Measurements from ENCODE around the gene KCNK16.
"Not testable (repeated sequence)": the region's sequence is repeated elsewhere in the genome, so short reads cannot be mapped to it uniquely, and the experiment has no call there.

KCNK16 gene

DNA sequence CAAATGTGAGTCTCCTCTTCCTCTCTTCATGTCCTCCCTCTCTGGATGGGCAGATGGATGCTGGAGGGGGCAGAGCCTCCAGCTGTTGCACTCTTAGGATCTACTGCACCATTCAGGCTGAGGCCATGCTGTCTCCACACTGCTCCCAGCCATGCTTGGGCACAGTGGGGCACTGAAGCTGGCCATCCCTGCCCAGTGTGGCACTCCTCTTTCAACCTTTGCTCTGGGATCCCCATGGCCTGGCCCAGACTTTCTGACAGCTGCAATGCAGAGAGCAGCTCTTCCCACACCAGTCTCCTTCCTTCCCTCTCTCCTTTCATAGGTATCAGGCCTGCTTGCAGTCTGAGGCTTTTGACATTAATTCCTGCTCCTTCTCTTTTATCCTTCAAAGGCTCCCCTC is 17.6 kb downstream of the KCNK16 start:
- no peak for DNase-seq

DNA sequence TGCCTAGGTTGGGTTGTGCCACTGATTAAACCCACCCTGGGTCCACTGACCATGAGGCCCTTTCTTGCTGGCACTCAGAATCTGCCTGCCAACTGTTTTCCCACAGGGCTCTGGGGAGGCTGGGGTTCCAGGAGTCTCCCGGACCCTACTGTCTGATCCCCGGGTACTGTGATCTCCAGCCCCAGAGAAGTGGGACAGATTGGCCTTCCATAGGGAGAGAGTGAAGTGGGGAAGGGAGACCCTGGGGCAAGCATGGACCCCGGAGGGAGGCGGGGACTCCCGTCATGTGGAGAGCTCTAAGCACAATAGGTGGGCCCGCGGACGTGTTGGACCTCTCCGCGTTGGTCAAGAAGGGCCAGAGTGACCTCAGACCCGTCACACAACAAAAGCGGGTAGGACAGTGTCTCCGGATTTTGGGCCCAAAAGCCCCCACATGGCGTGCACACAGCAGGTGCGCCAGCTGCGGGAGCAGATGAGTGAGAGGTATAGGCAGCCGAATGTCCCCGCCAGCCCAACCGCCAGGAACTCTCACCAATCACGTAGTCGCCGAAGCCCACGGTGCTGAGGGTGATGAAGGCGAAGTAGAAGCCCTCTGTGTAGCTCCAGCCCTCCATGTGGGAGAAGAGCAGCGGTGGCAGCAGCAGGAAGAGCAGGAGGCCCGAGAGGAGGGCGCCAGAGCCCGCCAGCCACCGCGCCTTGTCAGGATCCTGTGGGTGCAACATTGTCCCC is 18.9 kb downstream of the KCNK16 start:
- DNase-seq: no peak

DNA sequence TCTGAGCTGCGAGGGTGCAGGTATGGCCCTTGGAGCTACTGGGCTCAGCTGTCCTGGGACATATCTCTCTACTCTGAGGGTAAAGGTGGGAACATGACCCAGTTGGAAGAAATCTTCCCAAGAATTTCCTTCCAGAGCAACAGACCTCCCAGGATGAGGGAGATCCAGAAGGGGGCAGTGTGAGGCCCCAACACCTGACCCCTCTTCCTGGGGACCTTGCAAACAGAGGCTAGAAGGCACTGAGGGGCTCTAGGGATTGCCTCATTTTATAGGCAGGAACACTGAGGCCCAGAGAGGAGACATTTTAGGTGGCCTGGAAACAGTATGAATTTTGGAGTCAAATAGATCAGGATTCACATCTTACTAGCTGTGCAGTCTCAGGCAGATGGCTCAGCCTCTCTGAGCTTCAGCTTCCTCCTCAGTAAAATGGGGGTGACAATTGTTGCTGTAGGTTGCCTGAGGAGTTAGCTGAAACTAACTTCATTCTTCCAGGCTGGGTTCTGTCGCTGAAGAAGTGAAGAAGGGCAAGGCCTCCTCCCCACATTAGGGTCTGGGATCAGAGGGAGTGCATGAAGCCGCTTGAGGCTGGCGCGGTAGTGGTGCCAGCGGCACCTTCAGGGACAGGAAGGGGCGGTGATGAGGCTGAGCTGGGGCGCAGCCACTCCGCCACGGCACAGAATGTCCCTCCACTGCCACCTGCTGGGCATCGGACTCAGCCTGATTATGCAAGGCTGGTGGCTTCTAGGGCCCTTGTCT is 19.7 kb downstream of the KCNK16 start:
- peak; percentile 83 to 86 for DNase-seq

DNA sequence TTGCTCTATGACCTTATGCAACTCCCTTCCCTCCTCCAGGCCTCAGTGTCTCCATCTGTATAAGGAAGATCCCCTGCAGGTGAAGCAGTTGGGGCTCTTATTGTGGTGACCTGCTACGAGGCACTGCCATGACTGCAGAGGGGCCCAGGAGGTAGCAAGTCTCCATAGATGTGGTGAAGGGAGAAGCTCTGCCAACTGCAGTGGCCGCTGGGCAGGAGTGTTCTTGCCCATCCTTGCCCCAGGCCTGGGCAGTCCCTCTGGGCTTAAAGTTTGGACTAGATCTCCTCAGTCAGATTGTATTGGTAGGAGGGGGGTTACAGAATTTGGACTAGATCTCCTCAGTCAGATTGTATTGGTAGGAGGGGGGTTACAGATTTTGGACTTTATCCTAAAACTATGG is 20.5 kb downstream of the KCNK16 start:
- DNase-seq: no peak

DNA sequence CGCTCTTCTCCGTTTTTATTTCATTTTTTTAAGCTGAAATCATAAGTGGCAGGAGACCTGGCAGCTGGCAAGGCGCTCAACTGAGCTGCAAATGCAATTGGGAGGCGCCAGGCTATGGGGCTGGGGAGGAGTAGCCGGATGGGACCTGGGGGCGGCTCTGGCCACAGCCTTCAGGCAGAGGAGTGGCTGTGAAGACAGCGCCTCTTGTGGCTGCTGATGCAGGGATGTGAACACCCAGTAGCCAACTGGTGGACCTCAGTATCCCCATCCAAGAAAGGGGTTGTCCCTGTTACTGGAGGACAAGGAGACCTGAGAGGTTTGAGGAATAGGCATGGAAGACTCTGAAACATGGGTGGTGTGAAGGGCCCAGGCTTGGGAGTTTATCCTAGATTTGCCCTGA is 20.9 kb downstream of the KCNK16 start:
- DNase-seq: no peak

DNA sequence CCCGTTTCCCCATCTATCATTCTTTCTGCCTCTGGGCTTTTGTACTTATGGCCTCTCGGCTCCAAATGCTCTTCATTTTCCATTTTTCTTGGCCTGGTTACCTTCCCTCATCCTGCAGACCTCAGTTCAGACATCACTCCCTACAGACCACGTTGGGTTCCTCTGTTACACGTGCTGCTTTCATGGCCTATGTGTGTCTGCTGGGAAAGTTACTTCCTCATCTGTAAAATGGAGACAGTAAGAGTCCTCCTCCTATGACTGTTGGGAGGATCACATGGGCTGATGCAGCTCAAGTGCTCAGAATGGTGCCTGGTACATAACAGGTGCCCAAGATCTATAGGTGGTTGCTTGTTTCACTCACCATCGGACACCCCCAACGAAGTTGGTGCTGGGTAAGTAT is 21.8 kb downstream of the KCNK16 start:
- DNase-seq: no peak

DNA sequence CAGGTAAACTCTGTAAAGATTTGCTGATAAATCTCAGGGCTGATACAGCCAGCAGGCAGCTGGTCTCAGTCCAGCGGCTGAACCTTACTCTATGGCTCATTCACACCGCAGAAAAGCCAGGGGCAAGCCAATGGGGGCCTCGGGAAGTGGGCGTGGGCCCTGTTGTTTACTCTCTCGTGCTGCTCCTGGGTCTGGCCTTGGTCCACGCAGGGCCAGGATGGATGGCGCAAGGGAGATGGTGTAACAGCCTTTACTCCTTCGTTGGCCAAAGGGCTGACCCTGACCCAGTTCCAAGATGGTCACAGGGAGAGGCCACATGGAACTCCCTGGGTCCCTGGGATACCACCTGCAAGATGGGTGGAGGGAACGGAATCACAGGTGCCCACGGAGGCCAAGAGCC is 24.4 kb downstream of the KCNK16 start:
- no peak for DNase-seq

DNA sequence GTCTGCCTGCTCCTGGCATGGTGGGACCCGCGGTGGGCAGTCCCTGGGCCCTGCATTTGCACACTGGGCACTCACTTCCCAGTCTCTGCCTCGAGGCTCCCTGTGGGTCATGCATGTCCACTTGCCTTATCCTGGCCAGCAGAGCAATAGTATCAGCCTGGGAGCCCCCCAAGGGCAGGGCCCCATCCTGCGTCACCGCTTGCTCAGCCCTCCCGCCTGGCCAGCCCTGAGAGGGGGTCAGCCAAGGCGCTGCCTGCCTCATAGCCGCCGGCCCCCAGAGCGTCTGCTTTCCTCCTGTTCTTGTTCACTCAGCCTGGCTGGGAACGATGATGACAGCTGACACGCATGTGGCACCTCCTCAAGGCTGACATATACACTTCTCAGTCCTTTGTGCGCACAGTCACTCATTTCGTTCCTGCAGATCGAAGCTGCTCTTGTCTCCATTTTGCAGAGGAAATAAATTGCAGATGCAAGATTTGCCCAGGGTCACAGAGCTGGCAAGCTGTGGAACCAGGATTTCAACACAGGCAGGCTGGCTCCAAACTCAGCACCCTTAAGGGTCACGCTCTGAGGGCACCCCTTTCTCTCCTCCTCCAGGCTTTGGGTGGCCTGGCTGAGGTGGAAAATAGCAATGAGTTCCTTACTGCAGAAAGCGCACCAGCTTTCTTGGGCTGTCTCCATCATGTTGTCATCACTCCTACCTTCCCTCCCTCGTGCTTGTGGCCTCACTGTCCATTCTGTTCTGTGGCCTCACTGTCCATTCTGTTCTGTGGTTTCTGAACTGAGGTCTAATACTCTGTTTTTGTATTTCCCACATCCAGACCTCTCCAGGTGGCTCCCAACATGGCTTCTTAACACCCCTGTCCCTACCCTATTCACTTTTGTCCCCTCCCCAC is 25.5 kb downstream of the KCNK16 start:
- no peak for DNase-seq

DNA sequence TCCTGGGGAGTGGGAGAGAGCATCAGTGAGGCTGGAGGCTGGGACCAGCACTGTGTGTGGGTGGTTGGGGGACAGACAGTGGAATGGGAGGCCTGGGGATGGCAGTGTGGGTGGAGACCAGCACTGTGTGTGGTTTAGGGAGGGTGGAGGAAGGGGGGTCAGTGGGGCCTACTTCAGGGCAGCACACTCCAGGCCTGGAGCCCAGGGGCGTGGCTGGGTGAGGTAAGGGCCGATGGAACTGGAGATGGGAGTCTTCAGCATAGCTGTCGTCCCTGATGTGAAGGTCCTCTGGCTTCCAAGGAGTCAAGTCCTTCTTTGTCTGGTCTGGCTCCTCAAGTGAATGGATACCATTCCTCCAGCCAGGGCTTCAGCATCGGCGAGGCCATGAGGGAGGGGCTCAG is 26.9 kb downstream of the KCNK16 start:
- no peak for DNase-seq

DNA sequence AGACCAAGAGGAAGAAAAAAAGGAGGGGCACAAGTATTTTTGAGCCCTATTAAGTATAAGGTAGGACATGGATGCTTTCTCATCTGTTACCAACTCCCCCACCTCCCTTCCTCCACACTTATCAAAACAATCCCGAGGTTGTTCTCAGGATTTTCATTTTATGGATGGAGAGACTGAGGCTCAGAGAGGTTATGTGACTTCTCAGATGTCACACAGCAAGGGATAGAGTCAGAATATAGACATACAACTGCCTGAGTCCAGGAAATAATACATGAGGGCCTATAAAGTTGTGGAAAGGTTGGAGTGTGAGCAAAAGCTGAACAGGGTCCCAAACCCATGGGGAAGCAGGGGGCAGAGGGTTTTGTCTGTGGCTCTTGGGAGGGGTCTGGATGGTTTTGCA is 27.6 kb downstream of the KCNK16 start:
- no peak for DNase-seq

DNA sequence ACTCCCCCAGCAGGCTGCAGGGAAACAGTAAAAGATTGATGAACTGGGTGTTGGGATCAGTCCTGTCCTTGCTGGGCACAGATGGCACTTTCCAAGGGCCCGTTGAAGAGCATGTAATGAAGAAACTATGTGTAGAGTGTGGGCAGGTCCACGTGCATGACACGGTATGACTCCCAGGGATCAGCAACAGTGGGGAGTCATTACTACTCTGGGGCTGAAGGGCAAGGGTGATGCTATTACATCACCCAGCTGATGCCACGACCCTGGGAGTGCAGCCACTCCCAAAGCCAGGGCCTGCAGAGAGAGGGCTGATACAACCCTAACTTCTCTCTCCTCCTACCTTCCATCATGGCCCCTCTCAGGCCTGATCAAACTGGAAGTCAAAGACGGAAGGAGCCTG is 28.4 kb downstream of the KCNK16 start:
- DNase-seq: no peak

DNA sequence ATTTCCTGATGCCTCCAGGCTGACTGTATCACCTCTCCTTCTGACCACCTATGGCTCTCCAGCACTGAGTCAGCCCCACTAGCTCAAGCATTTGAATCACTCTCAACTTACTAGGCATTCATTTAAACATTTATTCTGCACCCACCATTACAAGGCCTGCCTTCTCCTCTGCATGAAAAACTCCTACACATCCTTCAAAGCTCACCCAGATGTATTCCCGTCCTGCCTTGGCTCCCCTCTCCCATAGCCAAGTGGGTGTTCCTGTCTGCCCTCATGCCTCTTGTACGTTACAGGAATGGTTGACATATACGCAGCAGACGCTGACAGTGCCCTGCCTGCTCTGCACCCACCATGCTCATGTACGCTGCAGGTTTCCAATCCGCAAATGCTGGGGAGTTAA is 29.9 kb downstream of the KCNK16 start:
- no peak for DNase-seq

DNA sequence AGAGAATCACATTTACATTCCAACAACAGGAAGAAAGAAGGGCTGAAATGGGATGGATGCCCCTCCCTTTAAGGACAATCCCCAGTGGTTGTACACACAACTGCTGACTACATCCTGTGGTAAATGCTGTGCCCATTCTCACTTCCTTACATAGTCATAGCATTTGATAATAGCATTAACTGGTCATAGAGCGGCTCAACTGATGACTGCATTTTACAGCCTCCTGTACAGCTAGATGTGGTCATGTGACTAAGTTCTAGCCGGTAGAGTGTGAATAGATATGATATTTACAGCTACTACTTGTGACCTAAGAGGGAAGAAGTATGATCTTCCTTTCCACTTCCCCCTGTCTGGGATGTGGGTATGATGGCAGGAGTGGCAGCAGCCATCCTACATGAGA is 33.0 kb downstream of the KCNK16 start:
- no peak for DNase-seq

DNA sequence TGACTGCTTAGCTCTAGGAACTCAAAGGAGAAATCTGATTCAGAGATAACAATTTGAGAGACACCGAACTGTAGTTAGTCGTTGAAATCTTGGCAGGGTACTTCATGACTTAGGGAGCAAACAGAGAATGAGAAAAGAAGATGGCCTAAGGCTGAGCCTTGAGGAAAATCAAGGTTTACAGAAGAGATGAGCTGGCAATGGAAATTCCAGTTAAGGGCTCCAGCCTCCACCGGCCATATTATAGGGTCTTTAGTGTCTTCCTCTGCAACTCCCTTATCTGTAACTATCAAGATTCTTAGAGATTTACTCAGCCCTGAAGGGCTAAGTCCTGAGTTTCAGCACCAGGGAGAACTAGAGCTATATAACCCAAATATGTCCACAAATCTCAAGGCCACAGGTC is 34.9 kb downstream of the KCNK16 start:
- no peak for DNase-seq

DNA sequence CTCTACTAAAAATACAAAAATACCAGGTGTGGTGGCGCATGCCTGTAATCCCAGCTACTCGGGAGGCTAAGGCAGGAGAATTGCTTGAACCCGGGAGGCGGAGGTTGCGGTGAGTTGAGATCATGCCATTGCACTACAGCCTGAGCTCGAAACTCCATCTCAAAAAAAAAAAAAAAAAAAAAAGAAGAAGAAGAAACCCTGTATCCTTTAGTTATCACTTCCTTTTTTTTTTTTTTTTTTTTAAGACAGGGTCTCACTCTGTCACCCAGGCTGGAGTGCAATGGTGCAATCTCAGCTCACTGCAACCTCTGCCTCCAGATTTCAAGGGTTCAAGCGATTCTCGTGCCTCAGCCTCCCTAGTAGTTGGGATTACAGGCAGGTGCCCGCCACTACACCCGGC is 35.9 kb downstream of the KCNK16 start:
- DNase-seq: not testable (repeated sequence)

DNA sequence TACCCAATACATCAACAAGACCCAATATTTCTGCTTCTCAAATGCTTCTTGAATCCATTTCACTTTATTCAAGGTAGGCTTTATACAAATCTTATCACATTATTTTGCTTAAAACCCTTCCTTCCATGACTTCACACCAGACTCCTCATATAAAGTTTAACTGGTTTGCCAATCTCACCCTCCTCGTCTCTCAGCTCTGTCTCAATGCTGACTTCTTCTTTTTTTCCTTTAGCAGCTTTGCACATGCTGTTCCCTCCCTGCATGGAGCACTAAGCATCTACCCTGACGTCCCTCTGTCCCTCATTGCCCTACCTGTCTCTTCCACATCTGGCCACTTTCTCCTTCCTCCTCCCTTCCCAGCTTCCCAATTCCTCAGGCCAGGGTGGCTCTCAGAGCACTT is 39.7 kb downstream of the KCNK16 start:
- DNase-seq: no peak

DNA sequence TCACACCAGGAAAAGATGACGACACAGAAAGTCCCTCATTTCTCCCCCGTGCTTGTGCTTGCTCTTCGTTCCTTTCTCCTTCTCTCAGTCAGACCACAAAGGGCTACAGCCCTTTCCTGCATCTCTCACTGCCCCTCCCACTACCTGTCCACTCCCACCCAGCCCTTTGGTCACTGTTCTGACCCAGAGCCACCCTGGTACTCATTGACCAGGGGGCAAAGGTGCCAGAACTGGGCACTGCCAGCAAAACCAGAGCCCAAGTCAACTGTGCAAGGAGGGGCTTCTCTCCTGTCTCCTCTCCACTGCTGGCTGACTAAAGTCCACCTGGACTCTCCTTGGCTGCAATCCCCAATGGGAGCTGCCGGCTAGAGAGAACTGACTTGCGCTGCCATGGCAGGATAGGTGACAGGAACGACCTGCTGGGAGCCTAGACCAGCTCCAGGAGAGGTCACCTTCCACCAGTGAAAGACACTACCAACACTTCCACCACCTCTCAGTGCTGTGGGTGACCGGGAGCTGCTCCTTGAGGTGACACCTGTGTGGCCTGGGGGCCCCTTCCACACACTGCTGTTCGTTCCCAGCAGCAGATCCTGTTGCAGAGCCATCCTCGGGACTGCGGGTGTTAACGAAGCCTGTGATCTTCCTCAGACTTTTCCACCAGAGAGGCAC is 41.1 kb downstream of the KCNK16 start:
- DNase-seq: no peak

DNA sequence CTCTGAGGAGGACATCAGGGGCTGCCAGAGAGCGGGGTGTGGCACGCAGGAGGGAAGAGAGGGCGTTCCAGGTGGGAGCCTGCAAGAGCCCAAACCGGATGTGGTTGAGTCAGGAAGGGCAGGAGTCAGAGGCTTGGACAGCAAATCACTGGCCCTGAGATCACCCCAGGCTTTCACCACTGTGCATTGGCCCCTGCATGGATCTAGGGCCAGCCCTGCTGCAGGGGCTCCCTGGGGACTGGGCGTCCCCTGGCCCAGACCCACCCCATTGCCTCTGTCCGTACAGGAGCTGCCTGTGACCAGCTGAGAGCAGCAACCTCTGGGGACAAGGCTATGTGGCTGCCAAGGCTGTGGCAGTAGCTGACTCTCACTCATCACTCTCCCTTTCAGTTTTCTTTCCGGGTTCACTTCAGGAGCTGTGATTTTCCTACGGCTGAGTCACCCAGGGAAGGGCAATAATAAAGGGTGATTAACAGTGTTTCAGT is 42.2 kb downstream of the KCNK16 start:
- DNase-seq: no peak

DNA sequence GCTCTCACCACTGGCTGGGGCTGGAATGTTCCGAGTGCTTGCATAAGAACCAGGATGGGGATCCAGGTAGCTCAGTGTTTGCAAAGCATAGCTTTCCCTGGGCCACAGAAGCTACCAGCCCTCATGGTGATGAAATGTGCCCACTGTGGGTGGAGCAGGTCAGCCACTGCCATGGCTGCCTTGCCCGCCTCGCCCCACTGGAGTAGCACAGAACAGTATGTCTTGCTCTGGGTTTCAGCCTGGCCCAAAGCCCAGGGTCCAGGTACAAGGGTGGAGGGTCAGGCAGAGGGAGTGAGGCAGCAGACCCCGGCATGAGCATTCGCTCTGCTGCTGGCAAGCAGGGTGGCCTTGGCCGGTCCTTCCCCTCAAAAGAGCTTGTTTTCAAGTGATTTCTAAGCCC is 43.0 kb downstream of the KCNK16 start:
- DNase-seq: no peak

DNA sequence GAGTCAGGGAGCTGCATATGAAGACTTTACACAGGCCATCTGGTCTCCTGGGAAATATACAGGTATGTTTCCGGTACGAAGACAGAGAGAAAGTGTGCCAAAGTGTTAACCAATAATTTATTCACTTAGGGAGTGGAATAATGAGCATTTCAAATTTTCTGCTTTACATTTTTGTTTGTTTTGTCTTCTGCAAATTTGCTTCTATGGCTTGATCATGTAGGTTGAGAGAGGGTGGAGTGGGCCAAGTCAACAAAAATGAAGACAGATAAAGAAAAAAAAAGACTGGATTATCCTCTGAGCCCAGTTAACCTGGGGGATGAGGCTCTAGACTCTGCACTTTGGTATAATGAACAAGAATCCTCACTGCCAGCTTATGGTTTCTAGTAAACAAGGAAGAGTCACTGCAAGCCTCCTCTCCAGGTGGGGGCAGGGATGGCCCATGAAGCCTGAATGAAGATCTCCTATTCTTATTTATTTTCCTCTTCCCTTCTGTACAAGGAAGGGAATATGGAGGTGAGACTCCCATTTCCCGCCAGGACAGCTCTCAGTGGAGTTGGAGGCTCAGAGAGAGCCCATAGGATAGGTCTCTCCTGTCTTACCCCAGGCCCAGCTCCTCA is 46.0 kb downstream of the KCNK16 start:
- DNase-seq: no peak

DNA sequence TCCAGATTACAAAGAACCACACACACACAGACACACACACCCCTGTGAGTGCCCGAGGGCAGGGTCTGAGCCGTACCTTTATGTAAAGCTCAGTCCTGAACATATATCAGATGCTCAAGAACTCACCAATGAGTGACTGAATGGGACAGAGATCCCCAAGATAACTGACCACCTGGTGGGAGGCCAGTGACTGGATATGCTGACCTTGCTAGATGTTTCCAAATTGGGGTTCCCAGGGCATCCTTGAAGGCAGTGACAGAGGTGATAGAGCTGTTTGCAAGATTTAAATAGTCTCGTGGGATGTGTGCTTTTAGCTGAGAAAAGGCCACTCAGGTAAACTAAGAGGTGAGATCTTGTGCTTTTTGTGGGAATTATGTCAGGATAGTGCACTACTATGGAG is 47.6 kb downstream of the KCNK16 start:
- DNase-seq: no peak

DNA sequence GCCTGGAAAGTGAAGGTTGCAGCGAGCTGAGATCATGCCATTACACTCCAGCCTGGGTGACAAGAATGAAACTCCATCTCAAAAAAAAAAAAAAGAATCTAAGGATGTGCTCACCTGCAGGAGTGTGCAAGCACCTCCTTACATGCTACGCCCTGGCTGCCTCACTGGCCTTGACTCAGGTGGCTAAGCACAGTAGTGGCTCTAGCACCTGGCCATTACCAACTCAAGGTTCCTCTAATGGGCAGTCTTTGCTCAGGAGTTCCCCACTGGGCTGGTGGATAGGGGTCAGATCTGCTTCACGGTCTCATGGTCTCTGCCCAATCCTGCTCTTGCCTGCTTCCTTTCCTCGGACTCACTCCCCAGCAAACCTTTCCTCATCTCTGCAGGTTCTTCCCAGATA is 48.0 kb downstream of the KCNK16 start:
- DNase-seq: no peak

DNA sequence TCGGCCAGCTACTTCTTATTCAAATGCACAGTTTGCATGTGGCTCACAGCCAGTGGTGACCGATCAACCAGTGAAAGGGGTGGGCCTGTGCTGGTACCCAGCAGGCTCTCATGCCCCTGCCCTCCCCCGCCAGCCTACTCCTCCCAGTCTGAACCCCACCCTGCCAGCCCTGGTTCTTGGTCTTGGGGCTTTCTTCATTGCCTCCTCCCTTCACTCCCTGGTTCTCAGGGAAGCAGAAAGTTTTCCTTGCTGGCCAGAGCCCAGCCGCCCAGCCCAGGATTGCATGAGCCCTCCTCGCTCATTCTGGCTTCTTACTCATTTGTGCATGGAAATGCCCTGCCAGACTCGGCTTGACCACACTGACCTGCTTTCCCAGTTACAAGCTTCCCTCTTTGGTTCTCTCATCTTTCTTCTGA is 49.1 kb downstream of the KCNK16 start:
- DNase-seq: no peak

Measured in activated CD4-positive, alpha-beta T cell treated with anti-CD3 and anti-CD28 coated beads for 4 hours (primary cell).